Midbrain (tissue), 1 donor: ENCODE data around the gene PPP2R5B.
"Not testable (repeated sequence)": the region's sequence is repeated elsewhere in the genome, so short reads cannot be mapped to it uniquely, and the experiment has no call there.

ENCODE experiments used
- DNase-seq: peaks from one replicate; lab custom pipeline; 2025; lab: John Stamatoyannopoulos, UW

PPP2R5B gene

DNA sequence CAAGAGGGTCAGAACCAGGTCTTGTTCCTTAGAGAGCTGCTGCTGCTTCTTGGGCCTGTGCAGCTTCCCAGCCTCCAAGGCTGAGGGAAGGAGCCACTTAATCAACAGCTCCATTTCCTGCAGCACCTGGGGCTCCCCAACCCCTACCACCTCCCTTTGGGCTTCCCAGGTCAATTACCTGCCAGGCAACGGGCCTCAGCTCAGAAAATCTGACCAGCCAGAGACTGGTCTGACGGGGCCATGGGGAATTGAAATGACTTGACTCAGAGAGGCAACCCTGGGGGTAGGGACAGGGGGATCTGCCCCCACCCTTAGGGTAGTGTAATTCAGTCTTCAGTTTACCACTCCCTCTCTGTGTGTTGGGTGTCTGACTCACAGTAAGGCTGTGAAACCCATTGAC, 52.2 kb downstream of the PPP2R5B start:
- DNase-seq: no peak

DNA sequence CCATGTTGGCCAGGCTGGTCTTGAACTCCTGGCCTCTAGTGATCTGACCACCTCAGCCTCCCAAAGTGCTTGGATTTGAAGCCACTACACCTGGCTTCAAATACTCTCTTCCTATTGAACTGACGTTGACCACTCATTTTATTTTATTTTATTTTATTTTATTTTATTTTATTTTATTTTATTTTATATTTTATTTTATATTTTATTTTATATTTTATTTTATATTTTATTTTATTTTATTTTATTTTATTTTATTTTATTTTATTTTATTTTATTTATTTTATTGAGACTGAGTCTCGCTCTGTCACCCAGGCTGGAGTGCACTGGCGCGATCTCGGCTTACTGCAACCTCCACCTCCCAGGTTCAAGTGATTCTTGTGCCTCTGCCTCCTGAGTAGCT, 58.9 kb downstream of the PPP2R5B start:
- DNase-seq: not testable (repeated sequence)
